C4-2B (cell line): ENCODE data around the gene FOXE3.
"Not testable (repeated sequence)": the region's sequence is repeated elsewhere in the genome, so short reads cannot be mapped to it uniquely, and the experiment has no call there.

Experiments
- H3K27ac ChIP-seq: fragments of 450-650 bp; 2 replicates; pipeline ENCODE4 v1.5.1; 2017
- ZFX ChIP-seq: fragments of 450-650 bp; IDR thresholded peaks from 2 replicates; pipeline ENCODE4 v1.6.1; 2017
- TF ChIP-seq, protein P1 (sequence below): fragments of 450-650 bp; conservative IDR thresholded peaks from 2 replicates; pipeline ENCODE4 v1.5.1; 2017; ENCODE audit warnings: mild to moderate bottlenecking

The FOXE3 gene

DNA sequence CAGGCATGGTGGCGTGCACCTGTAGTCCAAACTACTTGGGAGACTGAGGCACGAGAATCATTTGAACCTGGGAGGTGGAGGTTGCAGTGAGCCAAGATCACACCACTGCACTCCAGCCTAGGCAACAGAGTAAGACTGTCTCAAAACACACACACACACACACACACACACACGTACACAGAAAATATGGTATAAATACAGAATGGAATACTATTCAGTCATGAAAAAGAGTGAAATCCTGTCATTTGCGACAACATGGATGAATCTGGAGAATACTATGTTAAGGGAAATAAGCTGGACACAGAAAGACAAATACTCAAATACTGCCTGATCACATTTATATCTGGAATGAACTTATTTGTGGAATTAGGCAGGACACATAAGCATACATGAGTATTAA, 40.2 kb downstream of the FOXE3 start:
- TF ChIP-seq, protein P1, sequence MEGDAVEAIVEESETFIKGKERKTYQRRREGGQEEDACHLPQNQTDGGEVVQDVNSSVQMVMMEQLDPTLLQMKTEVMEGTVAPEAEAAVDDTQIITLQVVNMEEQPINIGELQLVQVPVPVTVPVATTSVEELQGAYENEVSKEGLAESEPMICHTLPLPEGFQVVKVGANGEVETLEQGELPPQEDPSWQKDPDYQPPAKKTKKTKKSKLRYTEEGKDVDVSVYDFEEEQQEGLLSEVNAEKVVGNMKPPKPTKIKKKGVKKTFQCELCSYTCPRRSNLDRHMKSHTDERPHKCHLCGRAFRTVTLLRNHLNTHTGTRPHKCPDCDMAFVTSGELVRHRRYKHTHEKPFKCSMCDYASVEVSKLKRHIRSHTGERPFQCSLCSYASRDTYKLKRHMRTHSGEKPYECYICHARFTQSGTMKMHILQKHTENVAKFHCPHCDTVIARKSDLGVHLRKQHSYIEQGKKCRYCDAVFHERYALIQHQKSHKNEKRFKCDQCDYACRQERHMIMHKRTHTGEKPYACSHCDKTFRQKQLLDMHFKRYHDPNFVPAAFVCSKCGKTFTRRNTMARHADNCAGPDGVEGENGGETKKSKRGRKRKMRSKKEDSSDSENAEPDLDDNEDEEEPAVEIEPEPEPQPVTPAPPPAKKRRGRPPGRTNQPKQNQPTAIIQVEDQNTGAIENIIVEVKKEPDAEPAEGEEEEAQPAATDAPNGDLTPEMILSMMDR = no peak
- TF ChIP-seq ZFX = no peak

DNA sequence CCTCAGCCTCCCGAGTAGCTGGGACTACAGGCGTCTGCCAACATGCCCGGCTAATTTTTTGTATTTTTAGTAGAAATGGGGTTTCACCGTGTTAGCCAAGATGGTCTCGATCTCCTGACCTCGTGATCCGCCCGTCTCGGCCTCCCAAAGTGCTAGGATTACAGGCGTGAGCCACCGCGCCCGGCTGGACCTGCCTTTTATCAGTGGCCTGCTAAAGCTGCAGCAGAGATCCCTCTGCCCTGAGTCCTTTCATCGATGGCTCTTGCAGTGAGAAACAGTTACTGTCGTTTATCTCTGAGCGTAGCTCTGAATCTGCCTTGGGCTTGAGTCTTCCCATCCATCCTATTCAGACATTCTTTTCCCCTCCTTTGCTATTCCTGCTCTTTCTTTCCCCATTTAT, 41.5 kb downstream of the FOXE3 start:
- H3K27ac ChIP-seq = not testable (repeated sequence)

More for the DNA sequence above, 40.2 kb downstream of the FOXE3 start:
- H3K27ac ChIP-seq = no peak overlapping the region

DNA sequence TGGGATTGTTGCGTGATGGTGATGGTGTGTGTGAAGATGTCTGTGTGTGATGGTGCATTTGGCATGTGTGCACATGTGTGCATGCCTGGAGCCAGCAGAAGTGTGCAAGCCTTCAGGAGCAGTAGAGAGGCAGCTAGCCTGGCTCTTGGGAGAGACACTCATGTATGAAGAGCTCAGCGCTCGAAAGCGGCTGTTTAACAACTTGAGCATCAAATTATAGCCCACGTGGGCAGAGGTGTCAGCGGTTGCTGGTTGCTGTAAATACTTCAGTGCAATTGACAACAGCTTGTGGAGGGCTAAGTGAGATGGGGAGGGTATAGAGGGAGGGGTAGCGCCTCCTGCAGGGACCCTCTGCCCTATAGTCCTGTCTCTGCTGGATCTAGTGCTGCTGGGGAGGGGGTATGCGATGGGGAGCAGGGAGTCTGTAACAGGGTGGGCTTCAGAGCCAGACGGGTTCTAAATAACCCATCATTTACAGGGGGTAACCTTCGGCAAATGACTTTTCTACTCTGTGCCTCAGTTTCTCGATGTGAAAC, 43.2 kb downstream of the FOXE3 start:
- H3K27ac ChIP-seq = no peak overlapping the region
- TF ChIP-seq ZFX = no peak
- TF ChIP-seq, protein P1 = no peak

DNA sequence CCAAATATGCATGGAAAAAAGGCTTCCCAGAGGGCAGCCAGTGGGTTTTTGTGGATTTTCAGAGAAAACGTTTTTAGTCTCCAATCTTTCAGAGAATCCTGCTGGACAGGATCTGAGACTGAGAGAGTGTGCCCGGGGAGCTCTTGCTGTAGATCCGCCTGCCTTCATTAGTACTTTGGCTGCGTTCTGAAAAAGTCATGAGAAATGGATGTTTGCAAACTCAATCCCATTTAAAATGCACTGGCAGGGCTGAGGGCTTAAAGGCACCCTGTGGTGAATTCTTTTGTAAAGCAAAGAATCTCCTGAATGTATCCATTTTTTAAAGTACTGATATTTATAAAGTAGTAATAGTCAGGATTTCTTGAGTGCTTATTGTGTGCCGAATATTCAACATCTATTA, 44.0 kb downstream of the FOXE3 start:
- no peak overlapping the region for H3K27ac ChIP-seq
- TF ChIP-seq ZFX = no peak
- TF ChIP-seq, protein P1 = no peak

DNA sequence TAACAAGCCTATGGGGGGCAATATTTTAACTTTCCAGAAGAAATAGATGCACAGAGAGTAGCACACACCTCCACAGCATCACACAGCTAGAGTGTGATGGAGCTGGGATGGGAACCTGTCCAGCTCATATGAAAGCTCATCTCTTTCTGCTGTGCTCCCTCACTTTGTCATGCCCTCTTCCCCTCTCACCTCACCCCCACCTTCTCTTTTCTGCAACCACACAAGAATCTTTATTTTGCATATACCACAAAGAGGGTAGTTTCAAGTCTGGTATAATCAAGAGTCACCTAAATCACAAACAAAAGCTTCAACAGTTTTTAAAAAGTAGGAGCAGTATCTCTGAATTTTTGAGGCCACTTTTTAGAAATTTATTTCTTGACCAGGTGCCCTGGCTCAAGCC, 44.4 kb downstream of the FOXE3 start:
- TF ChIP-seq, protein P1 = no peak
- TF ChIP-seq ZFX = no peak
- H3K27ac ChIP-seq = no peak overlapping the region

DNA sequence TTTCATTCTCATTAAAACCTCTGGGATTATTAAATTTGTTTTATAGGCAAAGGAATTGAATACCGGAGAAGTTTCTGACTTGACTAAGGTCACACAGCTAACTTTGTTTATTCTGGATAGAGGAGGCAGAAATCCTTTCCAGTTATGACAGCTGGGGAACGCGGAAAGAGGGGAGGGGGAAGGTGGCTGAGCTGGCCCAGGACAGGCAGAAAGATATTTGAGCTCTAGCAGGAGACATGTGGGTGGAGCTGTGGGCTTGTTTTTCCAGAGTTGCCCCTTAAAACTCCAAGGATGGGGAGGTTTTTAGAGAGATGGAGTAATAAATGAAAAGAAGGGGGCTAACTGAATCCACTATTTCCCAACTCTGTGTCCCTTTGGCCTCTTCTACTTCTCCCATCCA, 49.5 kb downstream of the FOXE3 start:
- peak overlapping the region; percentile 33; the same call in 1 of the 2 replicates for H3K27ac ChIP-seq
- no peak for TF ChIP-seq ZFX
- TF ChIP-seq, protein P1 = no peak
